Measurements from ENCODE around the gene SLC16A12. TPM values are rescaled to one million over a fixed set of nuclear protein-coding genes. Genes with fewer than 3 reads are reported as not detected.

Gene SLC16A12
- total RNA-seq, 1 experiment from 2014 or later, result 0.77 TPM

GRCh38 chr10:89427629-89428028 lies 107.8 kb downstream of the SLC16A12 start:
- Histone ChIP-seq H4K5ac (ENCODE audit: insufficient read length, low read depth, low read length) (no peak overlapping the region), H3K4me2 (ENCODE audit: insufficient read depth, insufficient read length, low read length) (no peak overlapping the region), H3K9ac (ENCODE audit: extremely low read depth, insufficient read length, low read length) (no peak overlapping the region), H3K56ac (ENCODE audit: insufficient read length, low read depth, low read length) (no peak overlapping the region), H2AK5ac (ENCODE audit: insufficient read length, low read length) (no peak overlapping the region), H2BK12ac (ENCODE audit: insufficient read length, low read depth, low read length) (no peak overlapping the region), H2AFZ (ENCODE audit: low read length) (no peak overlapping the region), H3K79me2 (ENCODE audit: insufficient read depth, low read length) (no peaks in the 10 kb centered on the region), H3K23me2 (ENCODE audit: insufficient read length, low read depth, low read length, poor library complexity, severe bottlenecking) (no peaks in the 10 kb centered on the region), H3K4me1 (ENCODE audit: insufficient read depth, low read length) (no peaks in the 10 kb centered on the region), H4K91ac (ENCODE audit: insufficient read length, low read depth, low read length) (no peak overlapping the region), H2BK5ac (ENCODE audit: insufficient read length, low read length) (no peak overlapping the region), H3K79me1 (ENCODE audit: insufficient read depth, low read depth, low read length, poor library complexity, severe bottlenecking) (no peaks in the 10 kb centered on the region), H3K18ac (ENCODE audit: insufficient read length, low read depth, low read length) (no peak overlapping the region), H2BK120ac (ENCODE audit: low read depth, low read length, poor library complexity, severe bottlenecking) (no peak overlapping the region), H2BK15ac (ENCODE audit: low read depth, low read length) (no peak overlapping the region), H3K23ac (ENCODE audit: insufficient read length, low read depth, low read length) (no peak overlapping the region), H3K14ac (ENCODE audit: insufficient read depth, low read length) (no peak overlapping the region), H3T11ph (ENCODE audit: low read length) (no peak overlapping the region), H4K8ac (replicated peaks; ENCODE audit: insufficient read length, low read depth, low read length) (no peak overlapping the region), H2BK20ac (ENCODE audit: low read depth, low read length, poor library complexity, severe bottlenecking) (no peak overlapping the region), H3K4ac (ENCODE audit: low read depth, low read length) (no peak overlapping the region), H4K20me1 (ENCODE audit: control insufficient read depth, insufficient read depth, insufficient read length) (no peaks in the 10 kb centered on the region), H3K27me3 (ENCODE audit: insufficient read depth, low read length) (no peaks in the 10 kb centered on the region), H3K9me3 (ENCODE audit: control insufficient read depth, low read depth, low read length) (no peaks in the 10 kb centered on the region), H3K27ac (ENCODE audit: insufficient read length, low read depth, low read length) (no peak overlapping the region)
- Mint-ChIP-seq H3K27ac (no peak overlapping the region), H3K4me1 (peaks cover 32 to 35% of the 10 kb centered on the region in 2 experiments), H3K27me3 (ENCODE audit: low read depth) (no peaks in the 10 kb centered on the region), H3K9me3 (no peaks in the 10 kb centered on the region), H3K4me3 (no peak overlapping the region), H3K36me3 (ENCODE audit: insufficient read depth in 1 of 3, low read depth in 3 of 3) (no peaks in the 10 kb centered on the region)
- no peak for DNase-seq
- WGBS (ENCODE audit: extremely low coverage, insufficient read length, low lambda C conversion rate), result no CpG with 5 or more reads among the region's 4 CpGs
- TF ChIP-seq CTCF (conservative IDR thresholded peaks at IDR 0.05), result no peak

All from H9 (cell line).